ENCODE measurements around the gene ACSF2. TPM values are rescaled to one million over a fixed set of nuclear protein-coding genes. Genes with fewer than 3 reads are reported as not detected.
A peak's percentile ranks its signal among the peaks of the same experiment; 100 is the strongest.

Gene ACSF2
- total and polyA plus RNA-seq, 2 experiments from 2014 or later, result 43.1 to 47.9 TPM

GRCh38 chr17:50440838-50441829 is 15.1 kb downstream of the ACSF2 start:
- no peak for TF ChIP-seq EZH2phosphoT487 (IDR thresholded peaks at IDR 0.05; ENCODE audit: low read depth, severe bottlenecking, unreplicated experiment)
- TF ChIP-seq EZH2 (IDR thresholded peaks at IDR 0.05; ENCODE audit: borderline replicate concordance), result no peak
- no peak for TF ChIP-seq CTCF (IDR thresholded peaks at IDR 0.05; ENCODE audit: poor library complexity)
- H2AFZ ChIP-seq, result no peak overlapping the region
- H3K4me2 ChIP-seq, result peak overlapping the region; percentile 42
- H4K20me1 ChIP-seq (ENCODE audit: insufficient read depth, poor library complexity, severe bottlenecking), result no peaks in the 10 kb centered on the region
- no peaks in the 10 kb centered on the region for H3K9me3 ChIP-seq (ENCODE audit: low read depth)
- H3K4me3 ChIP-seq, result no peak overlapping the region
- H3K4me1 ChIP-seq (ENCODE audit: insufficient read depth), result peaks cover 45% of the 10 kb centered on the region
- H3K27ac ChIP-seq, result peak overlapping the region; percentile 59
- WGBS (ENCODE audit: low lambda C conversion rate, missing lambda C conversion rate), result 91% methylated on average over 10 of the region's 10 CpGs
- no peaks in the 10 kb centered on the region for H3K9me2 ChIP-seq (replicated peaks; ENCODE audit: insufficient read depth)
- H3K27me3 ChIP-seq, result no peaks in the 10 kb centered on the region
- DNase-seq (ENCODE audit: low spot score), result no peak
- peaks cover 43% of the 10 kb centered on the region for H3K79me2 ChIP-seq
- H3K36me3 ChIP-seq (replicated peaks; ENCODE audit: insufficient read depth, low read depth), result no peaks in the 10 kb centered on the region

DNA sequence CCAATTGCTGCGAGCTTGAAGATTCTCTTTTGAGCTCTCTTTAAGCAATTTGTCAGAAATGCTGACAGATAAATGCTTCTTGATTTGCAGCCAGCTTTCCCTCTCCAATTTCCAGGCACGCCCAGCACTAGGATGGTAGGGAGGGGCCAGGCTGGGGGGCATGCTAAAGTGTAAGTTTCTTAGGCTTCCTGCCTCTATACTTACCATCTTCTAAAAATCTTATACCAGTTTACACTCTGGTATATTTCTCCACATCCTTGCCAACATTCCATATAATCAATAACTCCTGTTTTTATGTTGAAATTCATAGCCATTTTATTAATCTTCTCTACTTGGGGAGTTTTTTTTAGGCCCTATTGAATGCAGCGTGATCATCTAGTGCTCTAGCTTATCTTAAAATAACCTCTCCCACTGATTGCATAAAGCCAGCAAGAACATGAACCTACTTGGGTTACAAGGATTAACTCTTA is 17.5 kb downstream of the ACSF2 start:
- Histone ChIP-seq H3K79me2 (peaks cover 46% of the 10 kb centered on the region), H3K9me3 (ENCODE audit: low read depth) (no peaks in the 10 kb centered on the region), H3K9me2 (replicated peaks; ENCODE audit: insufficient read depth) (no peaks in the 10 kb centered on the region), H3K4me2 (peak overlapping the region; percentile 67), H3K4me3 (no peak overlapping the region), H3K27ac (peak overlapping the region; percentile 73), H4K20me1 (ENCODE audit: insufficient read depth, poor library complexity, severe bottlenecking) (no peaks in the 10 kb centered on the region), H2AFZ (no peak overlapping the region), H3K36me3 (replicated peaks; ENCODE audit: insufficient read depth, low read depth) (no peaks in the 10 kb centered on the region), H3K4me1 (ENCODE audit: insufficient read depth) (peaks cover 53% of the 10 kb centered on the region), H3K27me3 (no peaks in the 10 kb centered on the region)
- no peak for TF ChIP-seq EZH2 (IDR thresholded peaks at IDR 0.05; ENCODE audit: borderline replicate concordance)
- no peak for TF ChIP-seq CTCF (IDR thresholded peaks at IDR 0.05; ENCODE audit: poor library complexity)
- no peak for TF ChIP-seq EZH2phosphoT487 (IDR thresholded peaks at IDR 0.05; ENCODE audit: low read depth, severe bottlenecking, unreplicated experiment)
- WGBS (ENCODE audit: low lambda C conversion rate, missing lambda C conversion rate), result 17% methylated on average over 3 of the region's 3 CpGs
- no peak for DNase-seq (ENCODE audit: low spot score)

GRCh38 chr17:50444841-50445715 is 19.1 kb downstream of the ACSF2 start:
- no peaks in the 10 kb centered on the region for H3K36me3 ChIP-seq (replicated peaks; ENCODE audit: insufficient read depth, low read depth)
- H3K4me1 ChIP-seq (ENCODE audit: insufficient read depth), result peaks cover 51% of the 10 kb centered on the region
- H3K79me2 ChIP-seq, result peaks cover 36% of the 10 kb centered on the region
- WGBS (ENCODE audit: low lambda C conversion rate, missing lambda C conversion rate), result 80% methylated on average over 6 of the region's 6 CpGs
- no peaks in the 10 kb centered on the region for H3K27me3 ChIP-seq
- no peak for TF ChIP-seq CTCF (IDR thresholded peaks at IDR 0.05; ENCODE audit: poor library complexity)
- TF ChIP-seq EZH2 (IDR thresholded peaks at IDR 0.05; ENCODE audit: borderline replicate concordance), result no peak
- no peak for TF ChIP-seq EZH2phosphoT487 (IDR thresholded peaks at IDR 0.05; ENCODE audit: low read depth, severe bottlenecking, unreplicated experiment)
- no peaks in the 10 kb centered on the region for H4K20me1 ChIP-seq (ENCODE audit: insufficient read depth, poor library complexity, severe bottlenecking)
- no peaks in the 10 kb centered on the region for H3K9me2 ChIP-seq (replicated peaks; ENCODE audit: insufficient read depth)
- no peak overlapping the region for H2AFZ ChIP-seq
- no peak overlapping the region for H3K4me2 ChIP-seq
- DNase-seq (ENCODE audit: low spot score), result no peak
- no peaks in the 10 kb centered on the region for H3K9me3 ChIP-seq (ENCODE audit: low read depth)
- no peak overlapping the region for H3K4me3 ChIP-seq
- H3K27ac ChIP-seq, result no peak overlapping the region
